ENCODE measurements around the gene IDUA. TPM values are rescaled to one million over a fixed set of nuclear protein-coding genes. Genes with fewer than 3 reads are reported as not detected.

The IDUA gene
- total RNA-seq, 4 donors from 2014 or later = 10.4 to 23.1 (median 11.5) TPM

- Histone ChIP-seq H3K36me3 (peaks cover 4 to 72% (median 63%) of the 10 kb centered on the region in 4 donors), H3K4me3 (no peak overlapping the region), H3K4me1 (no peaks in the 10 kb centered on the region), H3K27ac (replicated peaks in 1 of 4) (no peak overlapping the region), H3K27me3 (no peaks in the 10 kb centered on the region), H3K9me3 (no peaks in the 10 kb centered on the region)
- intact Hi-C loops (cut with DNase I) = no loop called here
- DNase-seq (ENCODE audit: extremely low spot score) = no peak
- WGBS = 97% methylated on average over 13 of the region's 13 CpGs
- TF ChIP-seq, protein P1, sequence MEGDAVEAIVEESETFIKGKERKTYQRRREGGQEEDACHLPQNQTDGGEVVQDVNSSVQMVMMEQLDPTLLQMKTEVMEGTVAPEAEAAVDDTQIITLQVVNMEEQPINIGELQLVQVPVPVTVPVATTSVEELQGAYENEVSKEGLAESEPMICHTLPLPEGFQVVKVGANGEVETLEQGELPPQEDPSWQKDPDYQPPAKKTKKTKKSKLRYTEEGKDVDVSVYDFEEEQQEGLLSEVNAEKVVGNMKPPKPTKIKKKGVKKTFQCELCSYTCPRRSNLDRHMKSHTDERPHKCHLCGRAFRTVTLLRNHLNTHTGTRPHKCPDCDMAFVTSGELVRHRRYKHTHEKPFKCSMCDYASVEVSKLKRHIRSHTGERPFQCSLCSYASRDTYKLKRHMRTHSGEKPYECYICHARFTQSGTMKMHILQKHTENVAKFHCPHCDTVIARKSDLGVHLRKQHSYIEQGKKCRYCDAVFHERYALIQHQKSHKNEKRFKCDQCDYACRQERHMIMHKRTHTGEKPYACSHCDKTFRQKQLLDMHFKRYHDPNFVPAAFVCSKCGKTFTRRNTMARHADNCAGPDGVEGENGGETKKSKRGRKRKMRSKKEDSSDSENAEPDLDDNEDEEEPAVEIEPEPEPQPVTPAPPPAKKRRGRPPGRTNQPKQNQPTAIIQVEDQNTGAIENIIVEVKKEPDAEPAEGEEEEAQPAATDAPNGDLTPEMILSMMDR (IDR thresholded peaks at IDR 0.05) = no peak
- TF ChIP-seq EP300 (IDR thresholded peaks at IDR 0.05) (no peak), POLR2A (IDR thresholded peaks at IDR 0.05; ENCODE audit: low read depth) (no peak), POLR2AphosphoS5 (IDR thresholded peaks at IDR 0.05) (no peak)
Measured at GRCh38 chr4:953574-953915, 33.3 kb upstream of the IDUA start.

DNA sequence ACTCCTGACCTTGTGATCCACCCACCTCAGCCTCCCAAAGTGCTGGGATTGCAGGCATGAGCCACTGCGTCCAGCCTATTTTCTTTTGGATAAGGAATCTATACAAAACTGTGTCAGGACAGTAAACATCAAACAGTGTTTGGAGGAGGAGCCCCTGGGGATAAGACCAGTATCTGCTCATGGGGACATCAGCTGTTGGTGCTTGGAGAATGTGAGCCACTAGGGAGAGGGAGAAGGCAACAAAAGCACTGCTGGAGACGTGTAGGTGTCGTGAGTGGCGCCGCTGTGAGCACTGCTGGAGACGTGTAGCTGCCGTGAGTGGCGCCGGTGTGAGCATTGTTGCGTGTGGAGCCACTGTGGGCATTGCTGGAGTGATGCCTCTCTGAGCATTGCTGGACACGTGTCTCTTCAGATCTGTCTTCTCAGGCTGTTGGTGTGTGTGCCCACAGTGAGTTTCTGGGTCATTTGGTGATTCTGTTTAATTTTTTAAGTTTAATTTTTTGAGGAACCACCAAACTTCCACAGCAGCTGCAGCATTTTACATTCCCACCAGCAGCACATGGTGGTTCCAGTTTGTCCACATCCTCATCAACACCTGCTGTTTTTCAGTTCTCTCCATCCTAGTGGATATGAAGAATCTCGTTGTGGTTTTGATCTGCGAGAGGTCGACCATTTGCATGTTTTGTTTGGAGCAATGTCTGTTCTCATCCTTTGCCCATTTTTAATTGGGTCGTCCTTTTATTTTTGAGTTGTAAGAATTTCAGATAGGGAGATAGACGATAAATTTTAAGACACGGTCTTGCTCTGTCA is 32.4 kb upstream of the IDUA start:
- Histone ChIP-seq H3K27me3 (no peaks in the 10 kb centered on the region), H3K27ac (replicated peaks in 1 of 4) (no peak overlapping the region), H3K9me3 (no peaks in the 10 kb centered on the region), H3K36me3 (peaks cover 4 to 80% (median 67%) of the 10 kb centered on the region in 4 donors), H3K4me3 (no peak overlapping the region), H3K4me1 (no peaks in the 10 kb centered on the region)
- intact Hi-C loops (cut with DNase I) = no loop called here
- 90% methylated on average over 17 of the region's 17 CpGs for WGBS
- TF ChIP-seq POLR2AphosphoS5 (IDR thresholded peaks at IDR 0.05) (no peak), EP300 (IDR thresholded peaks at IDR 0.05) (no peak), POLR2A (IDR thresholded peaks at IDR 0.05; ENCODE audit: low read depth) (no peak)
- TF ChIP-seq, protein P1 (IDR thresholded peaks at IDR 0.05) = no peak
- DNase-seq (ENCODE audit: extremely low spot score) = no peak

- intact Hi-C loops (cut with DNase I) = no loop called here
- no peak overlapping the region for H3K4me3 ChIP-seq
- H3K27ac ChIP-seq (replicated peaks in 1 of 4) = no peak overlapping the region
- peaks cover 4 to 89% (median 72%) of the 10 kb centered on the region in 4 donors for H3K36me3 ChIP-seq
- TF ChIP-seq POLR2AphosphoS5 (IDR thresholded peaks at IDR 0.05) = no peak
- TF ChIP-seq, protein P1 (IDR thresholded peaks at IDR 0.05) = no peak
- TF ChIP-seq EP300 (IDR thresholded peaks at IDR 0.05) = no peak
- no peak for TF ChIP-seq POLR2A (IDR thresholded peaks at IDR 0.05; ENCODE audit: low read depth)
- no peak for DNase-seq (ENCODE audit: extremely low spot score)
- H3K4me1 ChIP-seq = no peaks in the 10 kb centered on the region
- no peaks in the 10 kb centered on the region for H3K27me3 ChIP-seq
- WGBS = 87% methylated on average over 21 of the region's 33 CpGs
- H3K9me3 ChIP-seq = no peaks in the 10 kb centered on the region
Measured at GRCh38 chr4:955161-955921, 31.5 kb upstream of the IDUA start.

- DNase-seq (ENCODE audit: extremely low spot score) = no peak
- no peak overlapping the region for H3K27ac ChIP-seq (replicated peaks in 1 of 4)
- H3K27me3 ChIP-seq = no peaks in the 10 kb centered on the region
- intact Hi-C loops (cut with DNase I) = no loop called here
- WGBS = 88% methylated on average over 7 of the region's 12 CpGs
- H3K36me3 ChIP-seq = peaks cover 4 to 95% (median 77%) of the 10 kb centered on the region in 4 donors
- no peak overlapping the region for H3K4me3 ChIP-seq
- H3K4me1 ChIP-seq = no peaks in the 10 kb centered on the region
- TF ChIP-seq EP300 (IDR thresholded peaks at IDR 0.05) (no peak), POLR2AphosphoS5 (IDR thresholded peaks at IDR 0.05) (no peak), POLR2A (IDR thresholded peaks at IDR 0.05; ENCODE audit: low read depth) (no peak)
- TF ChIP-seq, protein P1 (IDR thresholded peaks at IDR 0.05) = no peak
- H3K9me3 ChIP-seq = no peaks in the 10 kb centered on the region
Measured at GRCh38 chr4:955931-956381, 30.9 kb upstream of the IDUA start.
